ENCODE data around the gene NCR1. TPM values are rescaled to one million over a fixed set of nuclear protein-coding genes. Genes with fewer than 3 reads are reported as not detected.

The NCR1 gene, protein sequence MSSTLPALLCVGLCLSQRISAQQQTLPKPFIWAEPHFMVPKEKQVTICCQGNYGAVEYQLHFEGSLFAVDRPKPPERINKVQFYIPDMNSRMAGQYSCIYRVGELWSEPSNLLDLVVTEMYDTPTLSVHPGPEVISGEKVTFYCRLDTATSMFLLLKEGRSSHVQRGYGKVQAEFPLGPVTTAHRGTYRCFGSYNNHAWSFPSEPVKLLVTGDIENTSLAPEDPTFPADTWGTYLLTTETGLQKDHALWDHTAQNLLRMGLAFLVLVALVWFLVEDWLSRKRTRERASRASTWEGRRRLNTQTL
- total RNA-seq, result not detected in 2 replicates

DNA sequence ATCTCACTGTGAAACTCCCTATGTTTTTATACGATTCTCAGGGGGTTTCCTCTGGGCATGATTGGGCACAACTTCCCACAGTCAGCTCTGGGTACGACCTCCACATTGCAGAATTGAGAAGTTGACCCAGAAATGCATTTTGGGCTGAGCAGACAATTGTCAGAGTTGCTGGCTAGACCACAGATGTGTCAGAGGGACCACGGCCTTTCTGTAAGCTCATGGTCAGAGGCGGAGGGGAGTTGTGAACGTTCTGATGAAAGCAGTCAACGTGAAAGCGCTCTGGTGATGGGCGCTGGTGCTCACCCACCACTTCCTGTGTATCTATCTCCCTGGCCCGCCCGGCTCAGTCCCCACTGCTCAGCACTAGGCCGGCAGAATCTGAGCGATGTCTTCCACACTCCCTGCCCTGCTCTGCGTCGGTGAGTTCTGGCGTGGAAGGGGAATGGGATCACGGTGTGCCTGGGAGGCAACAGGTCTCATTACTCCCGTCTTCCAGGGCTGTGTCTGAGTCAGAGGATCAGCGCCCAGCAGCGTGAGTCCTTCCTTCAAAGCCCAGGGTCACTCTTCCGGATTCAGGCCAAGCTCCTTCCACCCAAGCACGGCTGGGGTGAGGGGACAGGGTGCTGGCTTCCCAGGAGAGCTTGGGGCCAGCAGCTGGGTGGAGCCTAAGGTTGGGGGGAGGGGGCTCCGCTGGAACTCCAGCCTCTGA lies at the start of gene NCR1:
Gene NCR1, plus strand, starts transcription at position 346 of the 709 bp plus-strand sequence. Its CDS starts 40 bp downstream, at position 386.

DNA sequence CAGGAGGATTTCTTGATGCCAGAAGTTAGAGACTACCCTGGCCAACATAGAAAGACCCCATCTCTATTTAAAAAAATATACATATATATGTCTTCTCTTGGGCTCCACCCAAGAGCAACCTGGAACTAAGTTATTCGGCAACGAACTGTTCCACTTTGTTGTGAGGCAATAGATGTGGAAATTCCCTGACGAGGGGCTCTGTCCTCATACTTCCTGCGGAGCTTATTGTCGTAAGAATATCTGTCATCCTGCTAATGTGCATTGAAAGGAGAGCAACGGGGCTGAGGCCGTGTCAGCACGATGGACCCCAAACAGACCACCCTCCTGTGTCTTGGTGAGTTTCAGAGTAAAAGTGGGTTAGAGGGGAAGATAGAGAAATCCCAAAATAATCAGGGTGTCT lies 32.0 kb upstream of the NCR1 start, which contains the start of gene FCAR:
Gene FCAR, plus strand, starts transcription at position 246 of the 400 bp plus-strand sequence. Its CDS starts 55 bp downstream, at position 301.

DNA sequence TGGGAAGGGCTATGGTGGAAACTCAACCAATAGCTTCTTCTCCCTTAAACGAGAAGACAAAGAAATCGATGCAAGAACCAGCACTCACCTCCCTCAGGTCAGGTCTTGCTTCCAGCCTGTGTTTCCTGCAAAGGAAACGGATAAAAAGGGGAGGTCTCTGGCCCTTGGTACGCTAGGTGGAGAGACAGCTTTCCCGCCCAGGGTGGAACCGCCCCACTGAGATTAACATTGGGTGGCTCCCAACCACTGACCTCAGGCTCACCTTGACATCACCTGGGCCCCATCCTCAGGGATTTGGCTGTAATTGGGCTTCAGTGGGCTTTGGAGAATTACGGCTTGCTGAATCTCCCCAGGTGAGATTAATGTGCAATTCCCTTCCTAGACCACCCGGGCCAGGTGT lies 41.4 kb downstream of the NCR1 start, which contains the start of gene NLRP7:
Gene NLRP7, minus strand, starts transcription at position 150 of the 400 bp plus-strand sequence.

Small RNA genes lying within 50 kb of the gene (small RNA-seq; reads per million reads assigned to genes)
- gene AC011476.8 (not detected), gene RNU6-222P (not detected)

Other genes starting within 250 kb of the NCR1 start
- gene LILRB4, start 243.2 kb upstream of the NCR1 start, total RNA-seq, result not detected in 2 replicates
- not detected in 2 replicates for gene KIR3DL3, start 181.7 kb upstream of the NCR1 start, total RNA-seq
- not detected in 2 replicates for gene KIR2DL3, start 167.6 kb upstream of the NCR1 start, total RNA-seq
- gene KIR2DL1, start 136.4 kb upstream of the NCR1 start, total RNA-seq, result not detected in 2 replicates
- gene KIR2DL4, start 102.5 kb upstream of the NCR1 start, total RNA-seq, result not detected in 2 replicates
- not detected in 2 replicates for gene KIR3DL1, start 89.7 kb upstream of the NCR1 start, total RNA-seq
- not detected in 2 replicates for gene KIR2DS4, start 73.5 kb upstream of the NCR1 start, total RNA-seq
- gene KIR3DL2, start 55.7 kb upstream of the NCR1 start, total RNA-seq, result not detected in 2 replicates
- not detected in 2 replicates for gene FCAR, start 31.9 kb upstream of the NCR1 start, total RNA-seq
- gene NLRP7, start 41.4 kb downstream of the NCR1 start, total RNA-seq, result not detected in 2 replicates
- 0.65 TPM in 1 of 2 replicates, not detected in the other for gene NLRP2, start 60.2 kb downstream of the NCR1 start, total RNA-seq
- not detected in 2 replicates for gene GP6, start 132.1 kb downstream of the NCR1 start, total RNA-seq
- 8.6 and 9.1 TPM in 2 replicates for gene RDH13, start 157.0 kb downstream of the NCR1 start, total RNA-seq
- 0.26 TPM in 1 of 2 replicates, not detected in the other for gene EPS8L1, start 169.7 kb downstream of the NCR1 start, total RNA-seq
- gene PPP1R12C, start 211.5 kb downstream of the NCR1 start, total RNA-seq, result 30.4 and 32.4 TPM in 2 replicates
- 1.9 and 7.8 TPM in 2 replicates for gene TNNT1, start 243.1 kb downstream of the NCR1 start, total RNA-seq